Chondrocyte (in vitro differentiated cells): Measurements from ENCODE around the gene AP5S1. TPM values are rescaled to one million over a fixed set of nuclear protein-coding genes. Genes with fewer than 3 reads are reported as not detected.

Experiments used
- DNase-seq: peaks from one replicate; pipeline ENCODE4 v3.0.0; 2021; ENCODE audit warnings: mixed read lengths, low spot score
- H3K27ac Mint-ChIP-seq: one replicate; pipeline ENCODE4 v1.8.0; 2021; ENCODE audit warnings: mild to moderate bottlenecking, moderate library complexity, mixed read lengths; ENCODE audit not compliant: unreplicated experiment
- H3K27me3 Mint-ChIP-seq: 2 replicates; pipeline ENCODE4 v1.8.0; 2021; ENCODE audit warnings: low read depth, mixed read lengths
- H3K36me3 Mint-ChIP-seq: 2 replicates; pipeline ENCODE4 v1.8.0; 2021; ENCODE audit warnings: low read depth, mixed read lengths
- H3K4me1 Mint-ChIP-seq: 2 replicates; pipeline ENCODE4 v1.8.0; 2021; ENCODE audit warnings: low read depth, mild to moderate bottlenecking, mixed read lengths
- H3K4me3 Mint-ChIP-seq: one replicate; pipeline ENCODE4 v1.8.0; 2021; ENCODE audit warnings: mild to moderate bottlenecking, moderate library complexity, mixed read lengths; ENCODE audit not compliant: unreplicated experiment
- H3K9me3 Mint-ChIP-seq: 2 replicates; pipeline ENCODE4 v1.8.0; 2021; ENCODE audit warnings: low read depth, mixed read lengths
- total RNA-seq: library from RNA; stranded (reverse); gene quantifications from 3 replicates; pipeline ENCODE4 v1.2.1, GENCODE V29; 2021
- TF ChIP-seq, protein P1 (sequence below): fragments of 200-600 bp; sonication (generic); IDR thresholded peaks from 2 replicates; pipeline ENCODE4 v1.5.0; 2021; ENCODE audit warnings: antibody characterized with exemption, mild to moderate bottlenecking, moderate library complexity

Gene AP5S1
- total RNA-seq, 1 donor from 2014 or later, result 17.9 TPM

DNA sequence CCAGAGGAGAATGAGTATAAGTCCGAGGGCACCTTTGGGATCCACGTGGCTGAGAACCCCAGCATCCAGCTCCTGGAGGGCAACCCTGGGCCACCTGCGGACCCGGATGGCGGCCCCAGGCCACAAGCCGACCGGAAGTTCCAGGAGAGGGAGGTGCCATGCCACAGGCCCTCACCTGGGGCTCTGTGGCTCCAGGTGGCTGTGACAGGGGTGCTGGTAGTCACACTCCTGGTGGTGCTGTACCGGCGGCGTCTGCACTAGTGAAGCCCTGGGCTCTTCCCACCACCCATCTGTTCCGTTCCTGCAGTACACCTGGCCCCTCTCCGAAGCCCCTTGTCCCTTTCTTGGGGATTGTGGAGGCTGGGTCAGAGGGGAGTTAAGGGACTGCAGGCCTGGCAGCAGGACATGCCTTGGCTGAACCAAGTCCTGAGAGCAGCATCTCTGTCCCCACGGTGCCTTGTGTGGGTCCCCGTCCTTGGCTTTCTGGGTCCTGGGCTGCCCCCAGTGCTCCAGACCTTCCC is 45.6 kb downstream of the AP5S1 start:
- TF ChIP-seq, protein P1, sequence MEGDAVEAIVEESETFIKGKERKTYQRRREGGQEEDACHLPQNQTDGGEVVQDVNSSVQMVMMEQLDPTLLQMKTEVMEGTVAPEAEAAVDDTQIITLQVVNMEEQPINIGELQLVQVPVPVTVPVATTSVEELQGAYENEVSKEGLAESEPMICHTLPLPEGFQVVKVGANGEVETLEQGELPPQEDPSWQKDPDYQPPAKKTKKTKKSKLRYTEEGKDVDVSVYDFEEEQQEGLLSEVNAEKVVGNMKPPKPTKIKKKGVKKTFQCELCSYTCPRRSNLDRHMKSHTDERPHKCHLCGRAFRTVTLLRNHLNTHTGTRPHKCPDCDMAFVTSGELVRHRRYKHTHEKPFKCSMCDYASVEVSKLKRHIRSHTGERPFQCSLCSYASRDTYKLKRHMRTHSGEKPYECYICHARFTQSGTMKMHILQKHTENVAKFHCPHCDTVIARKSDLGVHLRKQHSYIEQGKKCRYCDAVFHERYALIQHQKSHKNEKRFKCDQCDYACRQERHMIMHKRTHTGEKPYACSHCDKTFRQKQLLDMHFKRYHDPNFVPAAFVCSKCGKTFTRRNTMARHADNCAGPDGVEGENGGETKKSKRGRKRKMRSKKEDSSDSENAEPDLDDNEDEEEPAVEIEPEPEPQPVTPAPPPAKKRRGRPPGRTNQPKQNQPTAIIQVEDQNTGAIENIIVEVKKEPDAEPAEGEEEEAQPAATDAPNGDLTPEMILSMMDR, result no peak
- Mint-ChIP-seq H3K4me1 (no peaks in the 10 kb centered on the region), H3K36me3 (peaks cover 27% of the 10 kb centered on the region), H3K27ac (no peak overlapping the region), H3K4me3 (no peak overlapping the region), H3K9me3 (no peaks in the 10 kb centered on the region), H3K27me3 (no peaks in the 10 kb centered on the region)
- no peak for DNase-seq

DNA sequence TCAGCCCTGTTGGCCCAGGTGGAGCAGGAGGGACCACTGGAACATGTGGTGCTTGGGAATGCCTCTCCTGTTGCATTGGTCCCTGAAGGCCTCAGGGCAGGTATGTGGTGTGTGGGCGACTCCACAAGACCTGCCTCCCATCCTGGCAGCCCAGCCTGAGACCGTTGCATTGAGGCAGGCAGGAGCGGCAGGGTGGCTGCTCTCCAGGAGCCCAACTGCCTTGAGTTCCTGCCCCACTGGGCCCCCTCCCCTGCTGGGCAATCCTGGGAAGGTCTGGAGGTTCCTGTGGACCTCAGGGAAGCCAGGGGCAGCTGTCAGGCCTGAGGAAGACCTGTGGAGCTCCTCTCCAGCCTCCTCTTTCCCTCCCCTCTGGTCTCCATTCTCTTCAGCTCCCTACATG is 46.1 kb downstream of the AP5S1 start:
- H3K36me3 Mint-ChIP-seq, result peaks cover 22% of the 10 kb centered on the region
- TF ChIP-seq, protein P1, result no peak
- no peak for DNase-seq
- H3K4me1 Mint-ChIP-seq, result peaks cover 2% of the 10 kb centered on the region
- no peaks in the 10 kb centered on the region for H3K27me3 Mint-ChIP-seq
- H3K27ac Mint-ChIP-seq, result no peak overlapping the region
- H3K9me3 Mint-ChIP-seq, result no peaks in the 10 kb centered on the region
- no peak overlapping the region for H3K4me3 Mint-ChIP-seq

DNA sequence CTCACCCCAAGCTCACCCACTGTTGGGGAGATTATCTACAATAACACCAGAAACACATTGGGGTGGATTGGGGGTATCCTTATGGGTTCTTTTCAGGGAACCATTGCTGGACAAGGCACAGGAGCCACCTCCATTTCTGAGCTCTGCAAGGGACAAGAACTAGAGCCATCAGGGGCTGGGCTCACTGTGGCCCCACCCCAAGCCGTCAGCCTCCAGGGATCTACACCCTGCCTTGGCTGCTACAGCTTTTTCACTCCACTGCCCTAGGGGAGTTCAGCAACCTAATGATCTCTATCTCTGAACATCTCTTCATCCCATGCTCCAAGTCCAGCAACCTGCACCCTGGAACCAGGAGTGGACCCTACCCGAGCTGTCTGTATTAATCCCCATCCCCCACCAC is 47.5 kb downstream of the AP5S1 start:
- H3K9me3 Mint-ChIP-seq, result no peaks in the 10 kb centered on the region
- DNase-seq, result no peak
- no peaks in the 10 kb centered on the region for H3K27me3 Mint-ChIP-seq
- H3K4me3 Mint-ChIP-seq, result no peak overlapping the region
- H3K36me3 Mint-ChIP-seq, result peaks cover 13% of the 10 kb centered on the region
- H3K27ac Mint-ChIP-seq, result no peak overlapping the region
- TF ChIP-seq, protein P1, result no peak
- peaks cover 7% of the 10 kb centered on the region for H3K4me1 Mint-ChIP-seq

DNA sequence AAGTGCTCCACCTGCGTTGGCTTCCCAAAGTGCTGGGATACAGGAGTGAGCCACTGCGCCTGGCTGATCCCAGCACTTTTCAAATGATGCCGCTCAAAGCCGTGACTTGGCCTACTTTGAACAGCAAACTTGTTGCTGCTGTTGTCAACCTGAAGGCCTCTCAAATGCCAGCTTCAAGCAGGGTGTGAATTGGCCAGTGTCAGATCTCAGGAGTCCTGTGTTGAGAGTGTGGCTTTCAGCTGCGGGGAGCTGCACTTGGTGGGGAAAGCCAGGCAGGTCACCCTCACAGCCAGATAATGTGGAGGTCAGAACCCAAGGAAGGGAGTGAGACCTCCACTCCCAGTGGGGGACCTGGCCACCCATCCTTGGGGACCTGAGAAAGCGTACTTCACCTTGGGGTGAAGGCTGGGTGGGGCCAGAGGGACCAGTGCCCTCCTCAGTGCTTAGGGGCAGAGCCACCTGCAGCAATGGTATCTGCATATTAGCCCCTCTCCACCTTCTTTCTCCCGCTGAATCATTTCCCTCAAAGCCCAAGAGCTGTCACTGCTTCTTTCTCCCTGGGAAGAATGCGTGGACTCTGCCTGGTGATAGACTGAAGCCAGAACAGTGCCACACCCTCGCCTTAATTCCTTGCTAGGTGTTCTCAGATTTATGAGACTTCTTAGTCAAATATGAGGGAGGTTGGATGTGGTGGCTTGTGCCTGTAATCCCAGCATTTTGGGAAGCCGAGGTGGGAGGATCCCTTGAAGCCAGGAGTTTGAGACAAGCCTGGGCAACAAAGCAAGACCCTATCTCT is 49.7 kb downstream of the AP5S1 start:
- Mint-ChIP-seq H3K27ac (no peak overlapping the region), H3K4me3 (no peak overlapping the region), H3K4me1 (peaks cover 14% of the 10 kb centered on the region), H3K36me3 (peaks cover 9% of the 10 kb centered on the region), H3K9me3 (no peaks in the 10 kb centered on the region), H3K27me3 (no peaks in the 10 kb centered on the region)
- DNase-seq, result no peak
- TF ChIP-seq, protein P1, result no peak

GRCh38 chr20:3871550-3872265 is 51.4 kb downstream of the AP5S1 start:
- Mint-ChIP-seq H3K4me3 (no peak overlapping the region), H3K4me1 (peaks cover 26% of the 10 kb centered on the region), H3K36me3 (peaks cover 9% of the 10 kb centered on the region), H3K27ac (no peak overlapping the region), H3K9me3 (no peaks in the 10 kb centered on the region), H3K27me3 (no peaks in the 10 kb centered on the region)
- TF ChIP-seq, protein P1, result no peak
- no peak for DNase-seq
